ENCODE results near the gene CD300E. TPM values are rescaled to one million over a fixed set of nuclear protein-coding genes. Genes with fewer than 3 reads are reported as not detected.

The CD300E gene, protein sequence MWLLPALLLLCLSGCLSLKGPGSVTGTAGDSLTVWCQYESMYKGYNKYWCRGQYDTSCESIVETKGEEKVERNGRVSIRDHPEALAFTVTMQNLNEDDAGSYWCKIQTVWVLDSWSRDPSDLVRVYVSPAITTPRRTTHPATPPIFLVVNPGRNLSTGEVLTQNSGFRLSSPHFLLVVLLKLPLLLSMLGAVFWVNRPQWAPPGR
- not detected for total RNA-seq
- under 1 TPM in 2 of 4 donors, not detected in 2; 0.06 to 0.08 TPM for polyA plus RNA-seq

DNA sequence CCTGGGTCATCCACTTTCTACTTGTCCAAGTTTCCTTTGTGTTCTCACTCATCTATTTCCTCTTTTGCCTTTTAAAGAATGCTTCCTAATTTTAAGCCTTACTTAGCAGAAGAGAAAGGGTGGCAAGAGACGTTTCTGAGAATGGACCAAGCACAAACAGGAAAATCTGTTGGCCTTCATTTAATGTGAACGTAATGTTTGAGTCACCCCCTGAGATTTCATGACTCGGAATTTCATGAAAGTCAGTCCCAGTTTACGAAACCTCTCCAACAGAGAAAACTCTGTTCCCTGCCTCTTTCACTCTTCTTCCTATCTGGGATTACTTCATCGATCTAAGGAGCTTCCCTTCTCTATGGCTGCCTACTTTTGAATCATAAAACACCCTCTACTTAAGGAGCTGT, at the start of gene CD300E:
Gene CD300E (minus strand): TSS at position 46 of the 401 bp plus-strand sequence. CDS start 117 bp downstream, outside the sequence.
- no peaks in the 10 kb centered on the region for H3K4me1 ChIP-seq (ENCODE audit: control insufficient read depth, insufficient read depth, low read length, poor library complexity, severe bottlenecking)
- Mint-ChIP-seq H3K27me3 (peaks cover 51% of the 10 kb centered on the region), H3K9me3 (peaks cover 0 to 12% (median 2%) of the 10 kb centered on the region in 7 donors), H3K4me3 (no peak within 1 kb of the TSS), H3K4me1 (no peaks in the 10 kb centered on the region), H3K36me3 (no peaks in the 10 kb centered on the region), H3K27ac (no peak within 1 kb of the TSS)
- H3K27me3 ChIP-seq (ENCODE audit: control insufficient read depth, insufficient read depth, low read length) = peaks cover 25% of the 10 kb centered on the region
- no peaks in the 10 kb centered on the region for H3K36me3 ChIP-seq (ENCODE audit: control insufficient read depth, insufficient read depth, low read length)
- DNase-seq = no peak
- peaks cover 4 to 11% of the 10 kb centered on the region in 2 experiments for H3K9me3 ChIP-seq (ENCODE audit: control insufficient read depth in 2 of 2, low read length in 2 of 2)
- H3K27ac ChIP-seq (ENCODE audit: insufficient read depth, low read length, poor library complexity, severe bottlenecking) = no peak within 1 kb of the TSS
- H3K4me3 ChIP-seq (ENCODE audit: low read depth, low read length) = no peak within 1 kb of the TSS
- no peak for ATAC-seq (ENCODE audit: low read depth in 2 of 2)

DNA sequence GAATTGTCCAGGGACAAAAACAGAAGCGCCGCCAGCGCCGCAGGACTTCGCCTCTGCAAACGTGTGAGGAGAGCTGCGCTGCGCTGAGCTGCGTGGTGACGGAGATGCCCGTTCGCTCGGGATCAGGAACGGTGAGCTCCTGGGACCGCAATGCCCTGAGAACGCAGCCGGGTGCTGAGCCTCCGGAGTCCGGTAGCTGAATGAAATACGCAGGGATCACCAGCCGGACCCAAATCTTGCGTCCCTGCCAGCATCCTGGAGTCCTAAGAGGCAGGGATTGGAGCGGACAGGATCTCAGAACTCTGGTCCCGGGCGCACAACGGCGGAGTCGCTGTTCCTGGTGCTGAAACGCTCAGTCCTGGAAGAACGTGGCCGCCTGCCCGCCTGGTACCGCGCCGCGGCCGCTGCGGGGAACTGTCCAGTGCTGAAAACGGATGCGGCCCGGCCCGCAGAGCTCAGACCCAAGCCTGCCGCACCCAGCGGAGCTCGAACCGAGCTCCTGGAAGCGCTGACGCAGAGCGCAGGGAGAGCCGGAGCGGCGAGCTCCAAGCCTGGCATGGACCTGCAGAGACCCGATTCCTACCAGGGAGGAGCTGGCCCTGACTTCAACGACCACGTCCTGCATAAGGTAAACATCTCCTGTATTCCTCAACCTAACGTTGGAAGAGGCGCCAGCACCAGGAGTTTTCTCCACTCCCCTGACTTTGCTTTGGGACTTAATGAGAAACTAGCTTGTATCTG, 47.7 kb upstream of the CD300E start:
- no peak overlapping the region for H3K27ac Mint-ChIP-seq
- peak; percentile 45 to 79 for ATAC-seq (ENCODE audit: low read depth in 2 of 2)
- peak; percentile 44 to 67 (median 60) for DNase-seq
- peaks cover 0 to 2% (median 0%) of the 10 kb centered on the region in 7 donors for H3K9me3 Mint-ChIP-seq
- H3K4me1 Mint-ChIP-seq = peaks cover 4 to 9% (median 4%) of the 10 kb centered on the region in 4 donors
- Histone ChIP-seq H3K4me3 (ENCODE audit: low read depth, low read length) (no peak overlapping the region), H3K4me1 (ENCODE audit: control insufficient read depth, insufficient read depth, low read length, poor library complexity, severe bottlenecking) (peaks cover under 1% of the 10 kb centered on the region), H3K9me3 (ENCODE audit: control insufficient read depth in 2 of 2, low read length in 2 of 2) (peaks cover 0 to 3% of the 10 kb centered on the region in 2 experiments), H3K27me3 (ENCODE audit: control insufficient read depth, insufficient read depth, low read length) (peaks cover 29% of the 10 kb centered on the region), H3K27ac (ENCODE audit: insufficient read depth, low read length, poor library complexity, severe bottlenecking) (no peak overlapping the region), H3K36me3 (ENCODE audit: control insufficient read depth, insufficient read depth, low read length) (no peaks in the 10 kb centered on the region)
- peaks cover 73% of the 10 kb centered on the region for H3K27me3 Mint-ChIP-seq
- no peaks in the 10 kb centered on the region for H3K36me3 Mint-ChIP-seq
- H3K4me3 Mint-ChIP-seq = no peak overlapping the region

DNA sequence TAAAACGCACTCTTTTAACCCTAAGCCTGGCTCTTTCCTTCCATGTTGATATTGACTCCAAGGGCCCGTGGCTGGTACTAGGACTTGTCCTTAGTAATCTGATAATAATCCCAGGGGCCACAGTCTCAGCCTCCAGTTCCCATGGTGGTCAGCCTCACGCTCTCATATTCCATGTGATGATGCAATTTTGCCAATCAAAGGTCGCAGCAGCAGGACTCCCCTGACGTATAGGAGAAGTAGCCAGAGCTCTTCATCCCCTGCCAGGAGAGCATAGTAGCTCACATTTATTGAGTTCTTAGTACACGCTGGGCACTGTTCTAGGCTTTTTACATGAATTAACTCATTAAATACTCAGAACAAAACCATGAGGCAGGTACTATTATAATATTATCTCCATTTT, 46.8 kb upstream of the CD300E start:
- peaks cover 0 to 3% of the 10 kb centered on the region in 2 experiments for H3K9me3 ChIP-seq (ENCODE audit: control insufficient read depth in 2 of 2, low read length in 2 of 2)
- no peaks in the 10 kb centered on the region for H3K4me1 ChIP-seq (ENCODE audit: control insufficient read depth, insufficient read depth, low read length, poor library complexity, severe bottlenecking)
- ATAC-seq (ENCODE audit: low read depth in 2 of 2) = no peak
- H3K27me3 ChIP-seq (ENCODE audit: control insufficient read depth, insufficient read depth, low read length) = peaks cover 31% of the 10 kb centered on the region
- H3K9me3 Mint-ChIP-seq = peaks cover 0 to 2% (median 0%) of the 10 kb centered on the region in 7 donors
- peak overlapping the region in 1 of 4 donors; percentile 21 for H3K4me3 Mint-ChIP-seq
- no peak overlapping the region for H3K27ac Mint-ChIP-seq
- H3K36me3 Mint-ChIP-seq = no peaks in the 10 kb centered on the region
- H3K27ac ChIP-seq (ENCODE audit: insufficient read depth, low read length, poor library complexity, severe bottlenecking) = no peak overlapping the region
- H3K4me3 ChIP-seq (ENCODE audit: low read depth, low read length) = no peak overlapping the region
- H3K36me3 ChIP-seq (ENCODE audit: control insufficient read depth, insufficient read depth, low read length) = no peaks in the 10 kb centered on the region
- H3K27me3 Mint-ChIP-seq = peaks cover 71% of the 10 kb centered on the region
- H3K4me1 Mint-ChIP-seq = peaks cover 4 to 9% (median 4%) of the 10 kb centered on the region in 4 donors
- no peak for DNase-seq

DNA sequence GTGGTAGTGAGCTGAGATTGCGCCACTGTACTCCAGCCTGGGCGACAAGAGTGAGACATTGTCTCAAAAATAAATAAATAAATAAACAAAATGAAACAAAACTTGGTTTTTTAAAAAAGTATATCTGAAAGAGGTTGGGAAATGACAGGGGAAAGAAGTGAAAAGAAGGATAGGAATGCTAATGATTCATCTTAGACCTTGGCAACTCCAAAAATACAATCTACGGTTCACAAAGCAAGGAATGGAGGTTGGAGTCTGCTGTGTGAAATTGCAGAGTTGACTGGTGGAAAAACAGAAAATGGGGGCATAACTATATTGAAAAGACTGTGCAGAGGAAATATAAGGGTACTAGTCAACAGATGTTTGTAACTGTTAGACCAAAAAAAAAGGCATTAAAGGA, 40.0 kb upstream of the CD300E start:
- H3K9me3 Mint-ChIP-seq = peaks cover 0 to 6% (median 2%) of the 10 kb centered on the region in 7 donors
- ATAC-seq (ENCODE audit: low read depth in 2 of 2) (no peak), DNase-seq (no peak)
- H3K9me3 ChIP-seq (ENCODE audit: control insufficient read depth in 2 of 2, low read length in 2 of 2) = peaks cover 0 to 4% of the 10 kb centered on the region in 2 experiments
- peaks cover 64% of the 10 kb centered on the region for H3K27me3 Mint-ChIP-seq
- H3K4me1 Mint-ChIP-seq = peaks cover 0 to 5% (median under 1%) of the 10 kb centered on the region in 4 donors
- H3K4me1 ChIP-seq (ENCODE audit: control insufficient read depth, insufficient read depth, low read length, poor library complexity, severe bottlenecking) = no peaks in the 10 kb centered on the region
- no peak overlapping the region for H3K4me3 Mint-ChIP-seq
- no peak overlapping the region for H3K27ac ChIP-seq (ENCODE audit: insufficient read depth, low read length, poor library complexity, severe bottlenecking)
- H3K27ac Mint-ChIP-seq = no peak overlapping the region
- no peak overlapping the region for H3K4me3 ChIP-seq (ENCODE audit: low read depth, low read length)
- no peaks in the 10 kb centered on the region for H3K36me3 ChIP-seq (ENCODE audit: control insufficient read depth, insufficient read depth, low read length)
- no peaks in the 10 kb centered on the region for H3K36me3 Mint-ChIP-seq
- peaks cover 28% of the 10 kb centered on the region for H3K27me3 ChIP-seq (ENCODE audit: control insufficient read depth, insufficient read depth, low read length)

DNA sequence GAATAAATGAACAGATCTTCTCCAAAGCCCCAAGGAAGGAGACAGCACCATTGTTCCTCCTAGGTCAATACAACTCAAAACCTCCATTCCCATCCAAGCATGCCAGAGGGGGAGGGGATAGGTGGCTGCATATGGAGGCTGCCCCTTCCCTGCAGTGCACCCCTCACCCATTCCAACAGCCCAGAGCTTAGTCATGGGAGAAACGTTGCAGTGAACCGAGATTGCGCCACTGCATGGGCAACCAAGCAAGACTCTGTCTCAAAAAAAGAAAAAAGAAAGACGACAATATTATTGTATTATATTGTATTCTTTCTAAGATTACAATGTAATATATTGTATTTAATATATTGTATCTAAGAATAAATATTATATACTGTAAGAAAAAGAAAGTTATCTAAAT, 36.4 kb upstream of the CD300E start:
- peaks cover 4 to 10% (median 7%) of the 10 kb centered on the region in 4 donors for H3K4me1 Mint-ChIP-seq
- no peak overlapping the region for H3K27ac ChIP-seq (ENCODE audit: insufficient read depth, low read length, poor library complexity, severe bottlenecking)

DNA sequence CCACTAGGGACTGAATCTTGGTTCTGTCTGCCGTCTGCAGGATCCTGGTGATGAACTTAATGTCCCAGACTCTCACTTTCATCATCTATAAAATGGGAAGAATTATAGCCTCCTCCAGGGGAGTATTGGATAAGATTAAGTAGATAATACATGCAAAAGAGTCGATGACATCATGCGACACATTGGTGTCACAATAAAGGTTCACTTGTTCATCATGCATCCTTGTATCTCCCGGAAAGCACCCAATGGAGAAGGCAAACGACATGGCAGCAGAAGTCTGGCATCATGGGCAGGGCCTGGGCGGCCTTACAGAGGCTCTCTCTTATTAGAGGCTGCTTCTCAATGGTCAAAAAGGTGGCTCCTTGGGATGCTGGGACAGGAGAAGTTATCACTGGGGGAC, 35.1 kb upstream of the CD300E start:
- Histone ChIP-seq H3K36me3 (ENCODE audit: control insufficient read depth, insufficient read depth, low read length) (no peaks in the 10 kb centered on the region), H3K9me3 (ENCODE audit: control insufficient read depth in 2 of 2, low read length in 2 of 2) (peaks cover 0 to 4% of the 10 kb centered on the region in 2 experiments), H3K4me3 (ENCODE audit: low read depth, low read length) (no peak overlapping the region), H3K27me3 (ENCODE audit: control insufficient read depth, insufficient read depth, low read length) (peaks cover 13% of the 10 kb centered on the region), H3K4me1 (ENCODE audit: control insufficient read depth, insufficient read depth, low read length, poor library complexity, severe bottlenecking) (peaks cover 3% of the 10 kb centered on the region), H3K27ac (ENCODE audit: insufficient read depth, low read length, poor library complexity, severe bottlenecking) (no peak overlapping the region)
- peaks cover 3 to 10% (median 7%) of the 10 kb centered on the region in 4 donors for H3K4me1 Mint-ChIP-seq
- DNase-seq (no peak), ATAC-seq (ENCODE audit: low read depth in 2 of 2) (no peak)
- H3K36me3 Mint-ChIP-seq = no peaks in the 10 kb centered on the region
- H3K4me3 Mint-ChIP-seq = no peak overlapping the region
- peaks cover 72% of the 10 kb centered on the region for H3K27me3 Mint-ChIP-seq
- peaks cover 0 to 6% (median 2%) of the 10 kb centered on the region in 7 donors for H3K9me3 Mint-ChIP-seq
- H3K27ac Mint-ChIP-seq = peak overlapping the region in 1 of 3 donors; percentile 48

More for the DNA sequence above, 36.4 kb upstream of the CD300E start:
- Histone ChIP-seq H3K4me3 (ENCODE audit: low read depth, low read length) (no peak overlapping the region), H3K9me3 (ENCODE audit: control insufficient read depth in 2 of 2, low read length in 2 of 2) (peaks cover 0 to 4% of the 10 kb centered on the region in 2 experiments), H3K27me3 (ENCODE audit: control insufficient read depth, insufficient read depth, low read length) (peaks cover 14% of the 10 kb centered on the region), H3K4me1 (ENCODE audit: control insufficient read depth, insufficient read depth, low read length, poor library complexity, severe bottlenecking) (peaks cover 3% of the 10 kb centered on the region), H3K36me3 (ENCODE audit: control insufficient read depth, insufficient read depth, low read length) (no peaks in the 10 kb centered on the region)
- H3K4me3 Mint-ChIP-seq = no peak overlapping the region
- DNase-seq = no peak
- ATAC-seq (ENCODE audit: low read depth in 2 of 2) = no peak
- H3K27me3 Mint-ChIP-seq = peaks cover 74% of the 10 kb centered on the region
- no peaks in the 10 kb centered on the region for H3K36me3 Mint-ChIP-seq
- H3K9me3 Mint-ChIP-seq = peaks cover 0 to 6% (median 2%) of the 10 kb centered on the region in 7 donors
- H3K27ac Mint-ChIP-seq = no peak overlapping the region

DNA sequence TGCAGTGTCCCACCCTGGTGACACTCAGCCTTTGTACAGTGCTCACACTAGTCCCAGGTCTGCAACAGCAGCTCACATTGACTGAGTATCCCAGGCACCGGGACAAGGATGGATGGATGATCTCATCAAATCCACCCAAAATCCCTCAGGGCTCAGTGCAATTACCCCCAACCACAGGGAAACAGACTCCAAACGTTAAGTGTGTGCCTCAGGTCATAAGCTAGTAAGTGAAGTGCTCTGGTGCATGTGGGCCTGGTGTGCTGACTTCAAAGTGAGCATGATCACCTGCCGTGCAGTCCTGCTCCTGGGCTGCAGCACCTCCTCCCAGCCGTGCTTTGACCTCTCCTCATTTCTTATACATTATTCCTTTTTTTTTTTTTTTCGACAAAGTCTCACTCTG, 31.2 kb upstream of the CD300E start:
- no peaks in the 10 kb centered on the region for H3K36me3 ChIP-seq (ENCODE audit: control insufficient read depth, insufficient read depth, low read length)
- Mint-ChIP-seq H3K9me3 (peaks cover 0 to 2% (median 0%) of the 10 kb centered on the region in 7 donors), H3K4me3 (no peak overlapping the region), H3K4me1 (peaks cover 3 to 10% (median 4%) of the 10 kb centered on the region in 4 donors), H3K27ac (no peak overlapping the region), H3K27me3 (peaks cover 76% of the 10 kb centered on the region), H3K36me3 (no peaks in the 10 kb centered on the region)
- H3K9me3 ChIP-seq (ENCODE audit: control insufficient read depth in 2 of 2, low read length in 2 of 2) = no peaks in the 10 kb centered on the region
- H3K27me3 ChIP-seq (ENCODE audit: control insufficient read depth, insufficient read depth, low read length) = peaks cover 24% of the 10 kb centered on the region
- DNase-seq (no peak), ATAC-seq (ENCODE audit: low read depth in 2 of 2) (no peak)
- H3K4me3 ChIP-seq (ENCODE audit: low read depth, low read length) = no peak overlapping the region
- peaks cover 3% of the 10 kb centered on the region for H3K4me1 ChIP-seq (ENCODE audit: control insufficient read depth, insufficient read depth, low read length, poor library complexity, severe bottlenecking)
- no peak overlapping the region for H3K27ac ChIP-seq (ENCODE audit: insufficient read depth, low read length, poor library complexity, severe bottlenecking)
